A549 (cell line): Measurements from ENCODE around the gene CPB1. TPM values are rescaled to one million over a fixed set of nuclear protein-coding genes. Genes with fewer than 3 reads are reported as not detected.

Experiments used
- ATAC-seq, 2 experiments: fragments of 200-7000 bp in 1 of 2; fragments of >200 bp in 1 of 2; cut with Nextera tagmentation in 1 of 2; cut with Tn5 transposase in 1 of 2; 3 replicates each; pipeline versions ENCODE4 v1.8.0 to v1.9.1; 2018 to 2020; ENCODE audit warnings: mild to moderate bottlenecking in 1 of 2, moderate library complexity in 1 of 2
- CTCF ChIA-PET: fragments of 300-600 bp; sonication (Branson Sonifier 250); formaldehyde crosslinking; extraction: SDS; loops from one replicate; lab custom pipeline; 2021; ENCODE audit warnings: antibody characterized with exemption, inconsistent platforms; lab: Yijun Ruan, JAX
- POLR2A ChIA-PET: fragments of 350-600 bp; formaldehyde crosslinking; extraction: SDS; loops from one replicate; lab custom pipeline; 2021; ENCODE audit warnings: antibody characterized with exemption, inconsistent platforms; lab: Yijun Ruan, JAX
- DNase-seq, 2 experiments: peaks; one replicate each; pipeline versions ENCODE4 v3.0.0 to v3.0.0-alpha.2; 2011 to 2016; ENCODE audit warnings: low read depth in 1 of 2, low spot score in 1 of 2
- FAIRE-seq: peaks from 2 replicates; lab custom pipeline; 2011; peaks lifted over from hg19 to GRCh38; lab: Jason Lieb, UNC
- H3K27ac ChIP-seq, 2 experiments: fragments of >200 bp; sonication (Bioruptor Twin); formaldehyde crosslinking; 3 replicates each; pipeline ENCODE4 v1.5.1; 2016 to 2017
- H3K4me1 ChIP-seq: fragments of >200 bp; sonication (Bioruptor Twin); formaldehyde crosslinking; 3 replicates; pipeline ENCODE4 v1.6.1; 2016
- H3K4me2 ChIP-seq: fragments of >200 bp; sonication (Bioruptor Twin); formaldehyde crosslinking; 3 replicates; pipeline ENCODE4 v1.6.1; 2016
- H3K4me3 ChIP-seq: fragments of >200 bp; sonication (Bioruptor Twin); formaldehyde crosslinking; 3 replicates; pipeline ENCODE4 v1.5.1; 2016
- H3K9me3 ChIP-seq: fragments of >200 bp; sonication (Bioruptor Twin); formaldehyde crosslinking; 3 replicates; pipeline ENCODE4 v1.6.1; 2016
- CBX2 ChIP-seq: fragments of 200-600 bp; sonication (generic); IDR thresholded peaks from 2 replicates; pipeline ENCODE4 v1.6.1; 2016; ENCODE audit warnings: low read depth, mild to moderate bottlenecking, borderline replicate concordance
- CHD2 ChIP-seq: fragments of 150-350 bp; IDR thresholded peaks from 2 replicates; pipeline ENCODE4 v1.6.1; 2014; ENCODE audit warnings: low read length; ENCODE audit not compliant: partially characterized antibody
- EHF ChIP-seq: fragments of 250-450 bp; sonication (Bioruptor Pico); IDR thresholded peaks from 2 replicates; pipeline ENCODE4 v1.5.0; 2020; ENCODE audit warnings: mild to moderate bottlenecking
- EHMT2 ChIP-seq: fragments of 200-600 bp; sonication (generic); IDR thresholded peaks from 2 replicates; pipeline ENCODE4 v1.6.1; 2016; ENCODE audit warnings: antibody characterized with exemption, low read depth, mild to moderate bottlenecking, moderate library complexity
- EP300 ChIP-seq, 2 experiments: fragments of >200 bp; sonication (Bioruptor Twin); formaldehyde crosslinking; IDR thresholded peaks; 2 replicates in 1 of 2; 3 replicates in 1 of 2; pipeline ENCODE4 v1.6.1; 2016 to 2017
- FOSL2 ChIP-seq, 2 experiments: fragments of 450-650 bp in 1 of 2; fragments of >200 bp in 1 of 2; sonication (Bioruptor Twin) in 1 of 2; formaldehyde crosslinking; IDR thresholded peaks; 2 replicates each; pipeline versions ENCODE4 v1.5.0 to v1.6.1; 2016 to 2020; ENCODE audit warnings: mild to moderate bottlenecking in 1 of 2, moderate library complexity in 1 of 2
- FOXS1 ChIP-seq: fragments of 250-450 bp; sonication (Bioruptor Pico); IDR thresholded peaks from 2 replicates; pipeline ENCODE4 v1.5.0; 2020; ENCODE audit warnings: mild to moderate bottlenecking, moderate library complexity
- GATA3 ChIP-seq: IDR thresholded peaks from 2 replicates; pipeline ENCODE4 v1.6.1; 2012; ENCODE audit warnings: borderline replicate concordance
- HDAC2 ChIP-seq: fragments of 200-600 bp; sonication (generic); IDR thresholded peaks from 2 replicates; pipeline ENCODE4 v1.6.1; 2016
- HES2 ChIP-seq: fragments of >200 bp; sonication (Bioruptor Twin); formaldehyde crosslinking; IDR thresholded peaks from 2 replicates; pipeline ENCODE4 v1.6.1; 2016
- HMGXB4 ChIP-seq: fragments of 250-450 bp; sonication (Bioruptor Pico); IDR thresholded peaks from 2 replicates; pipeline ENCODE4 v1.5.0; 2021; ENCODE audit warnings: mild to moderate bottlenecking, moderate library complexity, borderline replicate concordance
- HOXB13 ChIP-seq: fragments of 250-450 bp; sonication (Bioruptor Pico); IDR thresholded peaks from 2 replicates; pipeline ENCODE4 v1.5.0; 2020; ENCODE audit warnings: low read depth, mild to moderate bottlenecking, moderate library complexity
- JUN ChIP-seq, 2 experiments: fragments of >200 bp; sonication (Bioruptor Twin); formaldehyde crosslinking; IDR thresholded peaks; 2 replicates in 1 of 2; 3 replicates in 1 of 2; pipeline ENCODE4 v1.6.1; 2016 to 2017
- KDM1A ChIP-seq: fragments of 200-600 bp; sonication (generic); IDR thresholded peaks from 2 replicates; pipeline ENCODE4 v1.6.1; 2016; ENCODE audit warnings: low read depth, mild to moderate bottlenecking
- MAFK ChIP-seq: fragments of 450-650 bp; IDR thresholded peaks from 2 replicates; pipeline ENCODE4 v1.6.1; 2014; ENCODE audit not compliant: partially characterized antibody
- MAZ ChIP-seq: fragments of 150-350 bp; IDR thresholded peaks from 2 replicates; pipeline ENCODE4 v1.6.1; 2014; ENCODE audit warnings: antibody characterized with exemption, low read depth, low read length, borderline replicate concordance
- MYC ChIP-seq: IDR thresholded peaks from 2 replicates; pipeline ENCODE4 v1.6.1; 2012; ENCODE audit warnings: mild to moderate bottlenecking, inconsistent platforms, low read length, improper control_type of control experiment, borderline replicate concordance
- NPAS2 ChIP-seq: fragments of 250-450 bp; sonication (Bioruptor Pico); IDR thresholded peaks from 2 replicates; pipeline ENCODE4 v1.8.0; 2022; ENCODE audit warnings: mild to moderate bottlenecking, moderate library complexity, borderline replicate concordance
- PBX3 ChIP-seq: IDR thresholded peaks from 2 replicates; pipeline ENCODE4 v1.6.1; 2012
- POLR2A ChIP-seq: IDR thresholded peaks from 2 replicates; pipeline ENCODE4 v1.6.1; 2012; ENCODE audit warnings: mild to moderate bottlenecking, low read length
- RAD21 ChIP-seq, 2 experiments: fragments of >200 bp in 1 of 2; sonication (Bioruptor Twin) in 1 of 2; formaldehyde crosslinking in 1 of 2; IDR thresholded peaks in 1 of 2; conservative IDR thresholded peaks in 1 of 2; 2 replicates in 1 of 2; 3 replicates in 1 of 2; pipeline ENCODE4 v1.6.1; 2012 to 2018; ENCODE audit warnings: inconsistent platforms in 1 of 2
- RNF2 ChIP-seq: fragments of 200-600 bp; sonication (generic); IDR thresholded peaks from 2 replicates; pipeline ENCODE4 v1.6.1; 2016; ENCODE audit warnings: low read depth, mild to moderate bottlenecking, antibody characterized with exemption, moderate library complexity, borderline replicate concordance
- SREBF2 ChIP-seq: fragments of 450-650 bp; IDR thresholded peaks from 2 replicates; pipeline ENCODE4 v1.6.1; 2014; ENCODE audit warnings: mild to moderate bottlenecking, moderate library complexity
- TP53 ChIP-seq: fragments of 250-450 bp; sonication (Bioruptor Pico); IDR thresholded peaks from 2 replicates; pipeline ENCODE4 v1.5.0; 2021; ENCODE audit warnings: mild to moderate bottlenecking, moderate library complexity
- ZC3H11A ChIP-seq: fragments of 450-650 bp; IDR thresholded peaks from 2 replicates; pipeline ENCODE4 v1.6.1; 2014; ENCODE audit warnings: antibody characterized with exemption, mild to moderate bottlenecking
- WGBS: methylation state at CpG from one replicate; pipeline ENCODE4 v1.1.6; 2017; ENCODE audit errors: missing lambda C conversion rate; 5-methylcytosine and 5-hydroxymethylcytosine counted together
- polyA plus RNA-seq, 4 experiments: library from polyadenylated mRNA; depleted of rRNA in 3 of 4; stranded (reverse); fragments of >200 nt; fragmentation: RNase III in 1 of 4; extraction: RNeasy Plus Mini Kit Qiagen cat#74134 plus additional on column Dnase treatment in 1 of 4; gene quantifications; 2 replicates in 3 of 4; 3 replicates in 1 of 4; pipeline ENCODE4 v1.2.3, GENCODE V29; 2011 to 2017
- TF ChIP-seq, protein P1 (sequence below): fragments of 450-650 bp; IDR thresholded peaks from 2 replicates; pipeline ENCODE4 v1.6.1; 2014; ENCODE audit warnings: antibody characterized with exemption

CPB1 gene
- polyA plus RNA-seq, 2 of the 4 experiments (the other 2 are of a cell fraction) = not detected

GRCh38 chr3:148883163-148883562 lies 55.6 kb downstream of the CPB1 start:
- H3K4me3 ChIP-seq = no peak overlapping the region
- H3K4me2 ChIP-seq = no peak overlapping the region
- no peak for ATAC-seq
- FAIRE-seq = no peak
- POLR2A ChIA-PET = no interaction called here
- no peak overlapping the region for H3K27ac ChIP-seq
- no peaks in the 10 kb centered on the region for H3K4me1 ChIP-seq
- WGBS = 90% methylated on average over 1 of the region's 1 CpG
- H3K9me3 ChIP-seq = no peaks in the 10 kb centered on the region
- CTCF ChIA-PET = interaction anchor here (0.9 to 1.6 kb wide), 2 partner anchors 21 to 23 kb away, joined by 3 to 4 read pairs; no protein-coding TSS in a partner anchor
- no peak for TF ChIP-seq CHD2
- no peak for TF ChIP-seq ZC3H11A
- no peak for TF ChIP-seq RNF2
- TF ChIP-seq MAFK = no peak
- TF ChIP-seq, protein P1, sequence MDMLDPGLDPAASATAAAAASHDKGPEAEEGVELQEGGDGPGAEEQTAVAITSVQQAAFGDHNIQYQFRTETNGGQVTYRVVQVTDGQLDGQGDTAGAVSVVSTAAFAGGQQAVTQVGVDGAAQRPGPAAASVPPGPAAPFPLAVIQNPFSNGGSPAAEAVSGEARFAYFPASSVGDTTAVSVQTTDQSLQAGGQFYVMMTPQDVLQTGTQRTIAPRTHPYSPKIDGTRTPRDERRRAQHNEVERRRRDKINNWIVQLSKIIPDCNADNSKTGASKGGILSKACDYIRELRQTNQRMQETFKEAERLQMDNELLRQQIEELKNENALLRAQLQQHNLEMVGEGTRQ = no peak
- TF ChIP-seq HMGXB4 (CRISPR knock-in tag) = no peak
- no peak for TF ChIP-seq POLR2A
- TF ChIP-seq EP300 (IDR thresholded peaks at IDR 0.05) = no peak
- no peak for TF ChIP-seq NPAS2 (CRISPR knock-in tag)
- TF ChIP-seq RAD21 (conservative IDR thresholded peaks at IDR 0.05 in 1 of 2, IDR thresholded peaks at IDR 0.05 in 1 of 2) = no peak
- TF ChIP-seq TP53 (CRISPR knock-in tag) = no peak
- TF ChIP-seq KDM1A = no peak
- no peak for TF ChIP-seq EHF
- TF ChIP-seq SREBF2 = no peak
- no peak for DNase-seq

DNA sequence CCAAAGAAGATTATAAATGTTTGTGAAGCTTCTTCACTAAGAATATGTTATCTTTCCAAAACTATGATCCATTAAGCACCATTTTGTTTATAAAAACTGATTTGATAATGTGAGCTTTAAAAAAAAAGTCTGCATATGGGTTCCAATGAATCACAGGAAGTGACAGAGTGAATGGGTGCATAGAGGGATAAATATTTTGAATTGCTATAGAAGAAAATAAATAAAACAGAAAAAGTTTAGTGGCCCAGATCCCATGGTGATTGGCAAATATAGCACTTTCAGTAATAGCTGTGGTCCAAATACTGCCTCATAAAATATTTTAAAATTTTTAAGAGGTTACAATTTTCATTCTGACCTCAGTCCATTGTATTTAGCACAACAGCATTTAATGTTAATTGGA lies 56.6 kb downstream of the CPB1 start:
- ChIA-PET POLR2A (no interaction called here), CTCF (interaction anchor here (1.6 kb wide), 1 partner anchor 22 kb away, joined by 4 read pairs; no protein-coding TSS in a partner anchor)
- H3K9me3 ChIP-seq = no peaks in the 10 kb centered on the region
- H3K4me2 ChIP-seq = no peak overlapping the region
- TF ChIP-seq MAZ (no peak), NPAS2 (CRISPR knock-in tag) (no peak), FOXS1 (CRISPR knock-in tag) (no peak), CBX2 (no peak), EHMT2 (no peak), CHD2 (no peak), GATA3 (no peak), JUN (IDR thresholded peaks at IDR 0.05) (no peak), HDAC2 (no peak), HES2 (no peak), PBX3 (no peak), MYC (no peak), HOXB13 (CRISPR knock-in tag) (no peak), FOSL2 (IDR thresholded peaks at IDR 0.05) (no peak), FOSL2 (CRISPR knock-in tag; IDR thresholded peaks at IDR 0.05) (no peak)
- TF ChIP-seq, protein P1 = no peak
- ATAC-seq (no peak), DNase-seq (no peak), FAIRE-seq (no peak)
- no peaks in the 10 kb centered on the region for H3K4me1 ChIP-seq
- no peak overlapping the region for H3K4me3 ChIP-seq
- H3K27ac ChIP-seq = no peak overlapping the region
